C4-2B (cell line): Measurements from ENCODE around the gene CAVIN1.

Experiments used
- ZFX ChIP-seq: fragments of 450-650 bp; IDR thresholded peaks from 2 replicates; pipeline ENCODE4 v1.6.1; 2017
- TF ChIP-seq, protein P1 (sequence below): fragments of 450-650 bp; conservative IDR thresholded peaks from 2 replicates; pipeline ENCODE4 v1.5.1; 2017; ENCODE audit warnings: mild to moderate bottlenecking

DNA sequence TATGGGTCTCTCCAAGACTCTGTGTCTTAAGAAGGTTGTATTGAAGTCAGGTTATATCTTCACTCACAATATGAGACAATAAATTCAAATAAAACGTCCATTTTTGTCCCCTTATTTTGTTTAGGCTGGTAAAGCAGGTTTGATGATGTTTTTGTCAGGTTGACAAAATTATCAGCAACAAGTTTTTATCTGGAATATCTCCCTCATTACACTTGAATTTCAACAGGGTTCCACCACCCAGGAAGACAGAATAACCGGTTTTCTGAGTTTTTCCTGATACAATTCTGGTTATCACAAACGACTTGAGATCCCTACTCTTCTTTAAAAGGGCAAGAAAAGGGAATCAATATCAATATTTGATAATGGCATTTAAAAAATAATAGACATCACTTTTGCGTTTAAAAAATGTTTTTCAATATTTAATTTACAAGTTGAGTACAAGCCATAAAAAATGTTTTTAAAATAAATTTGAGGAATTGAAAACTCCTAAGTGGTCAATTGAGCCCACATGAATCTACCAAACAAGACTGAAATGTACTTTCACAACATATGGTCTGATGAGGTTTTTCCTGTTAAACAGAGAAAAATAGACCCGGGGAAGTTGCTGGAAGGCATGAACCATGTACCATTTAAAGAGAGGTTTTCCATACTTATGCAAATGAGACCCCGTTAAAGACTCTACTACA, 34.2 kb upstream of the CAVIN1 start:
- TF ChIP-seq, protein P1, sequence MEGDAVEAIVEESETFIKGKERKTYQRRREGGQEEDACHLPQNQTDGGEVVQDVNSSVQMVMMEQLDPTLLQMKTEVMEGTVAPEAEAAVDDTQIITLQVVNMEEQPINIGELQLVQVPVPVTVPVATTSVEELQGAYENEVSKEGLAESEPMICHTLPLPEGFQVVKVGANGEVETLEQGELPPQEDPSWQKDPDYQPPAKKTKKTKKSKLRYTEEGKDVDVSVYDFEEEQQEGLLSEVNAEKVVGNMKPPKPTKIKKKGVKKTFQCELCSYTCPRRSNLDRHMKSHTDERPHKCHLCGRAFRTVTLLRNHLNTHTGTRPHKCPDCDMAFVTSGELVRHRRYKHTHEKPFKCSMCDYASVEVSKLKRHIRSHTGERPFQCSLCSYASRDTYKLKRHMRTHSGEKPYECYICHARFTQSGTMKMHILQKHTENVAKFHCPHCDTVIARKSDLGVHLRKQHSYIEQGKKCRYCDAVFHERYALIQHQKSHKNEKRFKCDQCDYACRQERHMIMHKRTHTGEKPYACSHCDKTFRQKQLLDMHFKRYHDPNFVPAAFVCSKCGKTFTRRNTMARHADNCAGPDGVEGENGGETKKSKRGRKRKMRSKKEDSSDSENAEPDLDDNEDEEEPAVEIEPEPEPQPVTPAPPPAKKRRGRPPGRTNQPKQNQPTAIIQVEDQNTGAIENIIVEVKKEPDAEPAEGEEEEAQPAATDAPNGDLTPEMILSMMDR = no peak
- no peak for TF ChIP-seq ZFX
